Stimulated activated CD4-positive, alpha-beta T cell treated with anti-CD3 and anti-CD28 coated beads, Interleukin-1b, Interleukin-23, amount 100 ng/mL, for 1 hour (primary cell): Measurements from ENCODE around the gene NPIPA8.
"Not testable (repeated sequence)": the region's sequence is repeated elsewhere in the genome, so short reads cannot be mapped to it uniquely, and the experiment has no call there.

Source experiments
- DNase-seq, 2 donors: peaks; one replicate each; pipeline ENCODE4 v3.0.0-alpha.2; 2020; ENCODE audit warnings: low read depth in 2 of 2

Gene NPIPA8

GRCh38 chr16:18280319-18280718 is 56.2 kb downstream of the NPIPA8 start:
- DNase-seq = not testable (repeated sequence)

GRCh38 chr16:18276756-18277155 is 59.8 kb downstream of the NPIPA8 start:
- DNase-seq = not testable (repeated sequence)

- not testable (repeated sequence) for DNase-seq
Observed at GRCh38 chr16:18270171-18270570, 66.4 kb downstream of the NPIPA8 start.
